NCI-H82 (cell line): ENCODE data around the gene PLEKHH2.
A peak's percentile ranks its signal among the peaks of the same experiment; 100 is the strongest.
"Not testable (repeated sequence)": the region's sequence is repeated elsewhere in the genome, so short reads cannot be mapped to it uniquely, and the experiment has no call there.

Source experiments
- DNase-seq: peaks from one replicate; lab custom pipeline; 2025; lab: John Stamatoyannopoulos, UW

Gene PLEKHH2

DNA sequence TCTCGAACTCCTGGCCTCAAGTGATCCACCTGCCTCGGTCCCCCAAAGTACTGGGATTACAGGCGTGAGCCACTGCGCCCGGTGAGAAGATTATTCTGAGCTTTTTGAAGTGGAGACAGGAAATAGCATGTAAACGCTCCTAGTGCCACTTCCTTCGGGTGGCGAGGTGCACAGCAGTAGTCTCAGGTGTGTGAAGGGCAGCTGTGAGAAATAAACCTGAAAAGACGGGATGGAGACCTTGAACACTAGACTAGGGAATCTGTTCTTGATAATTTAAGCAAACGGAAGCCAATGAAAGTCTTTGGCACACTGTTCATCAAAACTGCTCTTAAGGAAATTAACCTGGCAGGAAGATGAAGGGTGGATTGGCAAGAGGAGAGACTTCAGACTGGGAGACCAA, 439 bp upstream of the PLEKHH2 start:
- DNase-seq = peak; percentile 64

DNA sequence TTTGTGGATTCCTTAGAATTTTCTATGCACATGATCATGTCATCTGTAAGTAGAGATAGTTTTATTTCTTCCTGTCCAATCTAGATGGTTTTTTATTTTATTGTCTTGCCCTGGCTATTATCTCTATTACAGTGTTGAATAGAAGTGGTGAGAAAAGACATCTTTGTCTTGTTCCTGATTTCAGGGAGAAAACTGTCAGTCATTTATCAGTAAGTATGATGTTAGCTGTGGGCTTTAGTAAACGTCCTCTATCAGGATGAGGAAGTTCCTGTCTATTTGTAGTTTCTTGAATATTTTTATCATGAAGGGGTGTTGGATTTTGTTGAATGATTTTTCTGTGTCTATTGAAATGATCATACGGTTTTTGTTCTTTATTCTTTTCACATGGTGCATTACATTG, 5.3 kb downstream of the PLEKHH2 start:
- no peak for DNase-seq

GRCh38 chr2:43643680-43644079, 6.6 kb downstream of the PLEKHH2 start:
- DNase-seq = no peak

DNA sequence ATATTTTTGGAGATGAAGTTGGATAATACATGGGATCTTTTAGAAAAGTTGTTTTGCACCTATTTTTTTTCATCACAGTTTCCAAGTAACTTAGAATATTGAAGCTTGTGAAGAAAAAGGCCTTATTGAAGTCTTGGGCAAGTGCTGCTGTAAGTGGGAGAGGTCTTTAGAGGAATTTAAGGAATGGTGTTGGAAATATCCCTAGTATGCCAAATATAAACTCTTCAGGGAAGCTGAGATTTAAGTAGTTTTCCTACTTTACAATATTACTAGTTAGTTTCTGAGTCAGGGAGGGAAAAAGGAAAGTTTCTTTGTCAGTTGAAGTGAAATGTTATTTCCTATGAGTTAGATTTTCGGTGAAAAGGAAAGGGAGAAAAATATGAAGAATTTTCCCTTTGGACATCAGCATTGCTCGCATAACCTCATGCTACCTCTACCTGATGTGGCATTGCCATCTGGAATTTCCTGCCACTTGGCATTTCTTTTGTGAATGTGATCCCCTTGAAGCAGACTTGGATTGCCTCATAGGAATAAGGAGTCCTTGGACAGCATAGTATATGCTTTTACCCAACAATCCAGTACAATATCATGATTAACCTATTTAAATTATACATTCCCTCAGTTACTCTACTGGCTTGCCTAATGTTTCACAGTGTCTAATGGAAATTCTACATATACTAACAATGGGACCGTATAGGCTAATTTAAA, 12.1 kb downstream of the PLEKHH2 start:
- no peak for DNase-seq

GRCh38 chr2:43653506-43653905, 16.4 kb downstream of the PLEKHH2 start:
- no peak for DNase-seq

DNA sequence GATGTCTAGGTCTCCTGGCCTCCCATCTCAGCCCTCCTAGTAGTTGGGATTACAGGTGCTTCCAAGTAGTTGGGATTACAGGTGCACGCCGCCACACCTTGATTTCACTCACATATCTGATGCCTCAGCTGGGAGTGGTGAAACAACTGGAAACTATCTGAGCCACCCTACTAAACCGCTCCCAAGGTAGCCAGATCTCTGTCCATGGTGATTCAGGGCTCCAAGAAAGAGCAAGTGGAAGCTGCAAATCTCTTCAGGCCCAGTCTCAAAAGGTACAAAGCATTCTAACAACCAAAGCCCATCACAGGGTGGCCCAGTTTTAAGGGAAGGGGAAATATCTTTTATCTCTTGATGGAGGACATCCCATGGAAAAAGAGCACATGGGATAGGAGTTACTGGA, 20.2 kb downstream of the PLEKHH2 start:
- no peak for DNase-seq

GRCh38 chr2:43675646-43676321, 38.7 kb downstream of the PLEKHH2 start:
- no peak for DNase-seq

DNA sequence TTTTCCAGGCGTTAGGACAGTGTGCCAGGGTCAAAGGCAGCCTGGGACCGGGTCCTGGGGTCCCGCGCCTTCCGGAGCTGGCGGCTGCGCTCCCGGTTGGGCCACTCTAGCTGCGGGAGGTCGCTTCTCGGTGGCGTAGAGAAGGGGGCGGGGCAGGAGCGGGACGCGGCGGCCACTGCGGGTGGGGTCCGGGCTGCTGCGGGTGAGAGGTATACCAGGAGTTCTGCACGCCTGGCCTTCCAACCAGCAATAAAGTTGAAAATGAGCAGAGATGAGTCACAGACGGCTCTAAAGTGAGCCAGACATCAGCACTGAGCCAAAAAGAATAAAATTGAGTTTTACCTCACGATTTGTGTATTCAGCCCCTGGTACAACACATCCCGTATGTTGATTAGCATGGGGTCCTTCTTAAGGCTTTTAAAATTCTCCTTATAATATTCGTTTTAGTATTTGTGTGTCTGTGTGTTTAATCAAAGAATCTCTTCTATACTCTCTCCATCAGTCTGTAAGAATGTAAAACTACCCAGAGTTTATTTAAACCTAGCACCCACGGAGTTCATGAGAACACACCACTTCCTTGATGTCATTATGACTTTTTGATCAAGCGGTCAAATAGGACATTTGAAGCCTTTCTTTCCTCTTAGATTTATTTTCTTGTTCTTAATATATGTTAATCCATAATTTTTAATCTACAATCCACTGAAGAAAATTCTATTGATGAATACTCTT, 39.4 kb downstream of the PLEKHH2 start, which contains the start of gene C1GALT1C1L:
Gene C1GALT1C1L, minus strand, starts transcription at position 108 of the 729 bp plus-strand sequence. Its CDS starts 107 bp downstream, at position 1.
- peak; percentile 80 for DNase-seq

GRCh38 chr2:43677783-43678182, 40.7 kb downstream of the PLEKHH2 start:
- not testable (repeated sequence) for DNase-seq

DNA sequence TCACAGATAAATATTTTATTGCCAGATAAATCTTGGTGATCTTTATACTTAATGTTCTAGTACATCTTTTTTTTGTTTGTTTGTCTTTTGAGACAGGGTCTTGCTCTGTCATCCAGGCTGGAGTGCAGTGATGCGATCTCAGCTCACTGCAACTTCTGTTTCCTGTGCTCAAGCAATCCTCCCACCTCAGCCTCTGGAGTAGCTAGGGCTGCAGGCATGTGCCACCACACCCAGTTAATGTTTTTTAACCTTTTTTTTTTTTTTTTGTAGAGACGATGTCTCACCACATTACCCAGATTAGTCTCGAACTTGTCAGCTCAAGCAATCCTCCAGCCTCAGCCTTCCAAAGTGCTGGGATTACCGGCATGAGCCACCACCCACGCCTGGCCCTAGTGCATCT, 48.3 kb downstream of the PLEKHH2 start:
- no peak for DNase-seq

- DNase-seq = no peak
Measured at GRCh38 chr2:43689999-43690398, 52.9 kb downstream of the PLEKHH2 start.

GRCh38 chr2:43692428-43692994, 55.5 kb downstream of the PLEKHH2 start:
- no peak for DNase-seq

- not testable (repeated sequence) for DNase-seq
Measured at GRCh38 chr2:43698140-43698539, 61.1 kb downstream of the PLEKHH2 start.

- no peak for DNase-seq
Measured at GRCh38 chr2:43699761-43700160, 62.7 kb downstream of the PLEKHH2 start.

DNA sequence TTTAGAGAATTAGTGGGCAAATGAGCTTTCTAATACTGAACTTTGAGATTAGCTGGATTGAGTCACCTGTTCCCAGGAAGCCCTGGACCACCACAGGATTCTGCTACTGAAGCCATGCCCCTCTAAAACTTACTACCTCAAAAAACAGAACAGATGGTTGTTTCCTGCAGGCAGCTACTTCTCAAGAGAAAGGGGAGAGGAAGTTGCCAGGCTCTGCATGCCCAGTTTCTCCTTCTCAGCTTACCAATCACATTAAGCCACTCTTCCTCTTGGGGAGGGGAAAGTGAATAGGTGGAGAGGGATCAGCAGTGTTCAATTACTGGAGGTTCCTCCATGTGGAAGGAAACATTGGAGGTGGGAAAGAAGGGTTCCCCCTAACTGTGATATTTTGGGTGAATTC, 64.1 kb downstream of the PLEKHH2 start:
- DNase-seq = peak; percentile 90

- DNase-seq = no peak
Measured at GRCh38 chr2:43707255-43708015, 70.4 kb downstream of the PLEKHH2 start.

DNA sequence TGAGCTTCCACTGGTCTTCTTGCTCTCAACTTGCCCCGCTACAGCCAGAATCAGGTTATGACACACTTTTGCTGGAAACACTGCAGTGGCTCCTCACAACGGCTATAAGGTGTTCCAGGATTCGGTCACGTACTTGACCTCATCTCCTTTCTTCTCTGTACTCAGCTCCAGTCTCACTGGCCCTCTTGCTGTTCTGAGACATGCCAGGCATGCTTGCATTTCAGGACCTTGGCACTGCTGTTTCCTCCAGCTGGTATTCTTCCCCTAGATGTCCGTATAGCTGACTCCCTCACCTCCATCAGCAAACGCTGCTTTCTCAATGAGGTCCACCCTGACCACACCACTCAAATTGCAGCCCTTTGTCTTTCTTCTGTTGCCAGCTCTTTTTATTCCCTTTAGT, 71.1 kb downstream of the PLEKHH2 start:
- DNase-seq = no peak

DNA sequence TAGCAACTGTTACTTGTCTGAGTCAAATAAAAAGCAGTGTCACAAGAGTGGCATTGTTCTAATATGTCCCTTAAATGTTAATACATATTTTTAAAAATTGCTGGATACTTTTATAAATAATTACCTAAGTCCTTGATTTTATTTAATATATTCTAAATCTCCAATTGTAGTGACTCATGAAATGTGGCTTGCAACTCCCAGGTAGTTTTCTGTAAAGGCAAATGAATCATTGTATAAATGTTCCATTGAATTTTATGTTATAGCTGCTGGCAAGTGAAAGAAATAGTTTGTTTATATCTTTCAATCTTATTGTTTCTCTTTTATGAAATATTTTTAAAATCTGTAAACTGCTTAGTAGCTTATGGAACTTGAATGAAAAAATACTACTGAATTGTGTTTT, 71.8 kb downstream of the PLEKHH2 start:
- DNase-seq = no peak

GRCh38 chr2:43710866-43711265, 73.8 kb downstream of the PLEKHH2 start:
- no peak for DNase-seq

GRCh38 chr2:43714164-43714563, 77.1 kb downstream of the PLEKHH2 start:
- DNase-seq = no peak

GRCh38 chr2:43715300-43716098, 78.4 kb downstream of the PLEKHH2 start:
- no peak for DNase-seq
